ENCODE measurements around the gene DEDD.
"Not testable (repeated sequence)": the region's sequence is repeated elsewhere in the genome, so short reads cannot be mapped to it uniquely, and the experiment has no call there.

DEDD gene

DNA sequence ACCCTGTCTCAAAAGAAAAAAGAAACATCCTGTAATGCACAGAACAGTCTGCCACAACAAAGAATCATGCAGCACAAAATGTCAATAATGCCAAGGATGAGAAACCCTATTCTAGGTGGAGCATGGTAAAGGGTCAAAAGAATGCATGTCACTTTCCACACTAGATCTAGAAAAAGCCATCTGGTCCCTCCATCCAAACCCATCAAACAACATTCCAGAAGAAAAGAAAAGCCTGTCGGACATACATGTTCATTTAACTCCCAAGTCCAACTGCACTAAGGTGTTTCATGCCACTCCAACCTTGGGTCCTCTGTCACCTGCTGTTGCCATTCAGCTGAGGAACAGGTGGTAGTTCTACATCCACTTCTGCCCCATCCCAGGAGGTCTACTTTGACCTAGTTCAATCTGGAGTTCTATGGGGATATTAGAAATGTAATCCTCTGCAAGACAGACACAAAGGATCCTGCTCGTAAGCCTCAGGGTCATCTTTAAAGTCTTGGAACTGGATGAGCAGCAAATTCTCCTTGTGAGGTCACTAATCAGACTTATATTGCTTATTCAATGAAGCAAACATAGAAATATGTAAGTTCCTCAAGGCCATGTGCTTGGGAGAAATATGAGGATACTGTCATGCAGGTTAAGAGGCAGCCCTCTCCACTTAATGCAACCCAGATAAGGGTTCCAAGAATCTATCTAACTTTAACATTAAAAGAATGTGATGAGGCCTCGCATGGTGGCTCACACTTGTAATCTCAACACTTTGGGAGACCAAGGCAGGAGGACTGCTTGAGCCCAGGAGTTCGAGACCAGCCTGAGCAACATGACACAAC is 3.7 kb downstream of the DEDD start:
- DNase-seq (ENCODE audit: low read depth in 1 of 2, low spot score in 1 of 2) = no peak

- DNase-seq (ENCODE audit: low read depth in 1 of 2, low spot score in 1 of 2) = no peak
Observed at GRCh38 chr1:161127649-161128048, 4.8 kb downstream of the DEDD start.

DNA sequence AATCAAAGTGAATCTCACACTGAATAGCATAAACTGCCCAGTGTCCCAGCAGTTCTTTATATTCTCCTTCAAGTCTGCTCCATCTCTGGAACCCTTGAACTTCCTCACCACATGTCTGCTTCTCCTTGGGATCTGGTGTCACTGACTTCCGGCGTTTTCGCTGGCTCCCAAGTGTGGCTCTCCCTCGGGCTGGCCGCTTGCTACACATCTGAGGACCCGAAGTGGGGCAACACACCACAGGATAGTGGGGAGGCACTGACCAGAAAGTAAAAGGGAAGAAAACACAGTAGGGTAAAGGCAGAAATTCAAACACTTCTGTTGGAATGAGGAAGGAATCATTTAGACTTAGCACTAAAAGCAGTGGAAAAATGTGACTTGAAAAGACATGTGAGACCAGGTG is 9.5 kb downstream of the DEDD start:
- no peak for DNase-seq (ENCODE audit: low read depth in 1 of 2, low spot score in 1 of 2)

DNA sequence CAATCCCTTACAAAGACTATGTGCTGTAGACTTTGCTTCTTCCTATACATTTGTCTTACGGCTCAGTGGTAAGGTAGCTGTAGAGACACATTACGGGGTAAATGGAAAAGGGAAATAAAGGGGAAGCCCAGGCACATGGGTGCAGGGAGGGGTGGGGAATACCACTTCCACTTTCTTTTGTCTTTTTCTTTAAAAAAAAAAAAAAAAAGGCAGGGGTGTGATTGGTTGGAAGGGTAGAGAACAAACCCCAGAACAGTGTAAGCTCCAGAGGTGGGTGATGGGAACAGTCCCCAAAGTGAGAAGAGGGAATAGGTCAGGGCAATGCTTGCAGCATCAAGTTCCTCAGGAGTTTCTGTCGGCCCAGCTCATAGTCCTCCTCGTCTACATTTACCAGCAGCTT is 10.6 kb downstream of the DEDD start:
- DNase-seq (ENCODE audit: low read depth in 1 of 2, low spot score in 1 of 2) = no peak

- no peak for DNase-seq (ENCODE audit: low read depth in 1 of 2, low spot score in 1 of 2)
Observed at GRCh38 chr1:161121042-161121650, 11.3 kb downstream of the DEDD start.

DNA sequence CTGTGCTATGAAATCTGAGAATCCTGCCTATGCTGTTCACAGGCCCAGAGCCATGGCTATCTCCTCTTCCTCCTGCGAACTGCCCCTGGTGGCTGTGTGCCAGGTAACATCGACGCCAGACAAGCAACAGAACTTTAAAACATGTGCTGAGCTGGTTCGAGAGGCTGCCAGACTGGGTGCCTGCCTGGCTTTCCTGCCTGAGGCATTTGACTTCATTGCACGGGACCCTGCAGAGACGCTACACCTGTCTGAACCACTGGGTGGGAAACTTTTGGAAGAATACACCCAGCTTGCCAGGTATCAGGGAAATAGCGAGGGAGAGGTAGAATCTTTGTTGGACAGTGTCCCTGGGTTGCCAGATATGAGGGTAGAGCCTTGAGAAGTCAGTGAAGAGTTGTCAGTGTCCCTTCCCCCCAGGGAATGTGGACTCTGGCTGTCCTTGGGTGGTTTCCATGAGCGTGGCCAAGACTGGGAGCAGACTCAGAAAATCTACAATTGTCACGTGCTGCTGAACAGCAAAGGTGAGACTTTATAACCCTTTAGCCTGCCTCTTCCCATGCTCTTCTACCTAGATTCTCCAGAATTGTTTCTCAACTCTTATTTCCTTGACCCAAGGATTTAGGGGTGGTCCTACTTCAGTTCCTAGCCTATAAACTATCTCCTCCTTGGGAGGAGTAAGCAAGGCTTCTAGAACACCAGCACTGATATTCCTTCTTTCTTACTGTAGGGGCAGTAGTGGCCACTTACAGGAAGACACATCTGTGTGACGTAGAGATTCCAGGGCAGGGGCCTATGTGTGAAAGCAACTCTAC is 13.2 kb downstream of the DEDD start:
- DNase-seq (ENCODE audit: low read depth in 1 of 2, low spot score in 1 of 2) = peak; percentile 49 to 71

- peak; percentile 74 to 85 for DNase-seq (ENCODE audit: low read depth in 1 of 2, low spot score in 1 of 2)
Observed at GRCh38 chr1:161117759-161118581, 14.5 kb downstream of the DEDD start, which contains the start of the genes NIT1 and PFDN2. NIT1 (plus strand) TSS chr1:161118105; CDS start chr1:161118177, 72 bp downstream. PFDN2 (minus strand) TSS chr1:161118037; CDS start chr1:161118026, 11 bp downstream.

DNA sequence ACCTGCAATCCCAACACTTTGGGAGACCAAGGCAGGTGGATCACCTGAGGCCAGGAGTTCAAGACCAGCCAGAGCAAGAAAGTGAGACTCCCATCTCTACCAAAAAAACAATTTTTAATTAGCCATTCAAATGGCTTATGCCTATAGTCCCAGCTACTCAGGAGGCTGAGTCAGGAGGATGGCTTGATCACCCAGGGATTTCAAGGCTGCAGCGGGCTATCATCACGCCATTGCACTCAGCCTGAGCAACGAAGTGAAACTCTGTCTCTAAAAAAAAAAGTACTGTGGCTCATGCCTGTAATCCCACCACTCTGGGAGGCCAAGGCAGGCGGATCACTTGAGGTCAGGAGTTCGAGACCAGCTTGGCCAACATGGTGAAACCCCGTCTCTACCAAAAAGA is 16.5 kb downstream of the DEDD start:
- not testable (repeated sequence) for DNase-seq (ENCODE audit: low read depth in 1 of 2, low spot score in 1 of 2)

GRCh38 chr1:161115132-161115711 is 17.2 kb downstream of the DEDD start:
- DNase-seq (ENCODE audit: low read depth in 1 of 2, low spot score in 1 of 2) = no peak

GRCh38 chr1:161114556-161114955 is 17.9 kb downstream of the DEDD start:
- no peak for DNase-seq (ENCODE audit: low read depth in 1 of 2, low spot score in 1 of 2)

GRCh38 chr1:161113915-161114314 is 18.6 kb downstream of the DEDD start:
- no peak for DNase-seq (ENCODE audit: low read depth in 1 of 2, low spot score in 1 of 2)

- DNase-seq (ENCODE audit: low read depth in 1 of 2, low spot score in 1 of 2) = no peak
Observed at GRCh38 chr1:161111527-161111926, 20.9 kb downstream of the DEDD start.

- DNase-seq (ENCODE audit: low read depth in 1 of 2, low spot score in 1 of 2) = no peak
Observed at GRCh38 chr1:161111117-161111516, 21.4 kb downstream of the DEDD start.

- no peak for DNase-seq (ENCODE audit: low read depth in 1 of 2, low spot score in 1 of 2)
Observed at GRCh38 chr1:161106431-161106830, 26.0 kb downstream of the DEDD start.

DNA sequence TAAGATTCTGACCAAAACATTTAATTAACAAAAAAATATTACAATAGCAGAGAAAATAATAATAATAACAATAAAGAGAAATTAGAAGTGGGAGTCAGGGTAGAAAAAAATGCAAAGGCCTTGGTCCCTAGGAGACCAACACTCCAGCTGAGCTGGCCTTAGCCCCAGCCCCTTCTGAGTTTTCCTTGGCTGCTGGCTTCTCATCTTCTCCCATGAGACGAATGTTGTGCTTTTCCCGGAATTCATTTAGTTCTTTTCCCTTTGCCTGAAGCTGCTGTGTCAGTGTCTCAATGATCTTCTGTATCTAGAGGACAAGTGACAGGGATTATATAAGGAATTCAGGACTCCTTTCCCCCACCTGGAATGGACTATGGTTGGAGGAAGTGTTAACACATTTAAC is 31.9 kb downstream of the DEDD start:
- no peak for DNase-seq (ENCODE audit: low read depth in 1 of 2, low spot score in 1 of 2)

DNA sequence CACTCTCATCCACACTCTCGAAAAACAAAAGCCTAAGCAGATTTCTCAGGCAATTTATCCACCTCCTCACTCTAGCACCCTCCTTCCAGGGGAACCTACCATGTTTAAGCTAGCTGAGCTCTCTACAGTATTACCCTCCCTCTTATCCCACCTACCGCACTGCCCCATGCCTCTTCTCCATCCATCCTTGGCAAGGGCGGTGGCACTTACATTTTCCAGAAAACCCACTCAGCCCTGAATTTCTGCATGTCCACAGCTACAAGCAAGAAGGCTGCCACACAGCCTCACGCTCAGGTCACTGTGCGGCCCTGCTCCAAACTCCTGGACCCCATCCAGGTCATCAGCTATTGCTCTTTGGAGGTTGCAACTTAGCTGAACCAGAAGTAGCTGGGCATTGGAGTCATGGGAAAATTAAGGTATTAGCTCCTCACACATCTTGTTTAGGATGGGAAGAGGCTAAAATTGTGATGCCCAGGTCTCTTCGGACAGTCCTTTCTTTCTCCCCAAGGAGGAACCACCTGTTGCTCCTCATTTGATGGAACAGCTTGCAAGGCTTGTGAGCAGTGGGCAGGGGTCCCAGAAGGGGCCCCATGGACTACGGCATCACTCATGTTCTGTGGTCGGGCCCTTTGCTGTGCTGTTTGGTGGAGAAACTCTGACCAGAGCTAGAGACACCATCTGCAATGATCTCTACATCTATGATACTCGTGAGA is 33.2 kb downstream of the DEDD start:
- no peak for DNase-seq (ENCODE audit: low read depth in 1 of 2, low spot score in 1 of 2)

- peak; percentile 28 to 49 for DNase-seq (ENCODE audit: low read depth in 1 of 2, low spot score in 1 of 2)
Observed at GRCh38 chr1:161098210-161099068, 34.0 kb downstream of the DEDD start, which contains the start of gene KLHDC9. KLHDC9 (plus strand) TSS chr1:161098361; CDS start chr1:161098536, 175 bp downstream.

GRCh38 chr1:161096530-161096929 is 35.9 kb downstream of the DEDD start:
- DNase-seq (ENCODE audit: low read depth in 1 of 2, low spot score in 1 of 2) = no peak

DNA sequence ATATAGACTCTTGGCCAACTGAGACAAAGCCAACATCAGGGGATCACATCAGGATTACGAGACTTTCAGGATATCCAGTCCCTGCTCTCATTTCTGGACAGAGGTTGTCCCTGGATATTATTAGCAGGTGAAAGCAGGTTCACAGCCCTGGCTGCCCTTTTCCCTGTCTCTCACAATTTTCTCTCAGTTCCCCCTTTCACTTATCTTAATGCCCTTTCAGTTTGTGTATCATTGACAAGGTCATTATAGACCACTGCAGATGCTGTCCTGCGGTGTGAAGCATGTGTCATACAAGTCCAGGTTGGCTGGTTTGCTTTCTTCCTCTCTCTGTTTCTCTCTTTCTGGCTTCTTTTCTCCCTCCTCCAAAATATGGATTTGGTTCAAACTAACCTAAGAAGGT is 36.5 kb downstream of the DEDD start:
- DNase-seq (ENCODE audit: low read depth in 1 of 2, low spot score in 1 of 2) = no peak
